Omental fat pad (tissue), 4 donors: ENCODE data around the gene MRC1. TPM values are rescaled to one million over a fixed set of nuclear protein-coding genes. Genes with fewer than 3 reads are reported as not detected.

ENCODE experiments used
- ATAC-seq: fragments of 150-250 bp; one replicate; pipeline ENCODE4 v1.9.1; 2016; ENCODE audit warnings: mild to moderate bottlenecking, moderate library complexity; ENCODE audit not compliant: low FRiP score
- DNase-seq: peaks from one replicate; pipeline ENCODE4 v3.0.0-alpha.2; 2019; ENCODE audit warnings: low spot score
- CTCF ChIP-seq, 3 donors: fragments of 450-650 bp; IDR thresholded peaks; one replicate each; pipeline ENCODE4 v1.5.1; 2016 to 2017; ENCODE audit warnings: antibody characterized with exemption in 3 of 3, mild to moderate bottlenecking in 3 of 3, moderate library complexity in 2 of 3
- total RNA-seq, 4 donors: library from RNA; depleted of rRNA; stranded (reverse); fragments of >200 nt; gene quantifications; one replicate each; pipeline ENCODE4 v1.1.0, GENCODE V29; 2016

The MRC1 gene
- total RNA-seq, 4 donors from 2014 or later: 130 to 206 (median 139) TPM

GRCh38 chr10:17779784-17780183 lies 29.4 kb upstream of the MRC1 start:
- no peak for TF ChIP-seq CTCF (IDR thresholded peaks at IDR 0.05)
- DNase-seq (no peak), ATAC-seq (no peak)

GRCh38 chr10:17780727-17781126 lies 28.4 kb upstream of the MRC1 start:
- no peak for DNase-seq
- TF ChIP-seq CTCF (IDR thresholded peaks at IDR 0.05): no peak
- ATAC-seq: no peak

- ATAC-seq (no peak), DNase-seq (no peak)
- no peak for TF ChIP-seq CTCF (IDR thresholded peaks at IDR 0.05)
These were observed 27.3 kb upstream of the MRC1 start for GRCh38 chr10:17781856-17782255.

GRCh38 chr10:17782921-17783665 lies 26.1 kb upstream of the MRC1 start:
- ATAC-seq: peak; percentile 72
- no peak for DNase-seq
- no peak for TF ChIP-seq CTCF (IDR thresholded peaks at IDR 0.05)

- DNase-seq (no peak), ATAC-seq (no peak)
- no peak for TF ChIP-seq CTCF (IDR thresholded peaks at IDR 0.05)
These were observed 25.4 kb upstream of the MRC1 start for GRCh38 chr10:17783751-17784150.

- TF ChIP-seq CTCF (IDR thresholded peaks at IDR 0.05): no peak
- no peak for DNase-seq
- ATAC-seq: no peak
These were observed 24.5 kb upstream of the MRC1 start for GRCh38 chr10:17784688-17785087.

GRCh38 chr10:17785276-17785930 lies 23.7 kb upstream of the MRC1 start:
- ATAC-seq (no peak), DNase-seq (no peak)
- TF ChIP-seq CTCF (IDR thresholded peaks at IDR 0.05): no peak
